Lower leg skin (tissue), 4 donors: ENCODE data around the gene GRM7. TPM values are rescaled to one million over a fixed set of nuclear protein-coding genes. Genes with fewer than 3 reads are reported as not detected.

ENCODE experiments used
- DNase-seq, 2 donors: peaks; one replicate each; pipeline ENCODE4 v3.0.0-alpha.2; 2019; ENCODE audit warnings: low spot score in 2 of 2
- H3K4me3 ChIP-seq: fragments of 200-600 bp; sonication (generic); 2 replicates; pipeline ENCODE4 v1.5.1; 2017; ENCODE audit warnings: mild to moderate bottlenecking, low read depth; ENCODE audit not compliant: poor library complexity, severe bottlenecking
- CTCF ChIP-seq, 3 donors: fragments of 450-650 bp; IDR thresholded peaks; one replicate each; pipeline ENCODE4 v1.5.1; 2016; ENCODE audit warnings: antibody characterized with exemption in 3 of 3, mild to moderate bottlenecking in 3 of 3, moderate library complexity in 2 of 3
- POLR2A ChIP-seq, 2 donors: fragments of 450-650 bp; IDR thresholded peaks; one replicate each; pipeline ENCODE4 v1.6.1; 2016 to 2017; ENCODE audit warnings: antibody characterized with exemption in 2 of 2, mild to moderate bottlenecking in 1 of 2, moderate library complexity in 1 of 2
- WGBS, 2 donors: methylation state at CpG; one replicate each; pipeline ENCODE4 v1.1.5; 2018; 5-methylcytosine and 5-hydroxymethylcytosine counted together
- intact Hi-C: fragments of 100-400 bp; cut with DNase I; formaldehyde crosslinking; loops from one replicate; pipeline ENCODE4 v1.15.0; 2023; ENCODE audit warnings: low total_unique reads
- total RNA-seq, 4 donors: library from RNA; depleted of rRNA; stranded (reverse); fragments of >200 nt; gene quantifications; one replicate each; pipeline ENCODE4 v1.1.0, GENCODE V29; 2016

GRM7 gene
- total RNA-seq, 4 donors from 2014 or later: 0.32 TPM; not detected in 3

GRCh38 chr3:7695049-7695448 is 834.1 kb downstream of the GRM7 start:
- H3K4me3 ChIP-seq: no peak overlapping the region
- WGBS, 2 donors: 61 to 73% methylated on average over 1 of the region's 1 CpG
- DNase-seq: no peak
- TF ChIP-seq POLR2A (IDR thresholded peaks at IDR 0.05): no peak
- no peak for TF ChIP-seq CTCF (IDR thresholded peaks at IDR 0.05)
- intact Hi-C loops: no loop called here

- intact Hi-C loops: no loop called here
Measured at GRCh38 chr3:7696320-7696719, 835.4 kb downstream of the GRM7 start.

GRCh38 chr3:7697548-7697947 is 836.6 kb downstream of the GRM7 start:
- H3K4me3 ChIP-seq: no peak overlapping the region
- TF ChIP-seq POLR2A (IDR thresholded peaks at IDR 0.05): no peak
- TF ChIP-seq CTCF (IDR thresholded peaks at IDR 0.05): no peak
- intact Hi-C loops: no loop called here
- DNase-seq: no peak
- WGBS, 2 donors: 70 to 73% methylated on average over 4 of the region's 4 CpGs

More at GRCh38 chr3:7696320-7696719, 835.4 kb downstream of the GRM7 start:
- H3K4me3 ChIP-seq: no peak overlapping the region
- no peak for TF ChIP-seq POLR2A (IDR thresholded peaks at IDR 0.05)
- no peak for TF ChIP-seq CTCF (IDR thresholded peaks at IDR 0.05)
- no peak for DNase-seq
- WGBS, 2 donors: 68 to 74% methylated on average over 2 of the region's 2 CpGs

GRCh38 chr3:7700539-7700938 is 839.6 kb downstream of the GRM7 start:
- H3K4me3 ChIP-seq: no peak overlapping the region
- DNase-seq: no peak
- intact Hi-C loops: no loop called here
- WGBS, 2 donors: 42 to 43% methylated on average over 2 of the region's 2 CpGs
- TF ChIP-seq POLR2A (IDR thresholded peaks at IDR 0.05): no peak
- no peak for TF ChIP-seq CTCF (IDR thresholded peaks at IDR 0.05)

- WGBS, 2 donors: 72 to 73% methylated on average over 6 of the region's 6 CpGs
- TF ChIP-seq CTCF (IDR thresholded peaks at IDR 0.05) (no peak), POLR2A (IDR thresholded peaks at IDR 0.05) (no peak)
- DNase-seq: no peak
- H3K4me3 ChIP-seq: no peak overlapping the region
- intact Hi-C loops: no loop called here
Measured at GRCh38 chr3:7700977-7701376, 840.1 kb downstream of the GRM7 start.

- no peak overlapping the region for H3K4me3 ChIP-seq
- intact Hi-C loops: no loop called here
- 58 to 65% methylated on average over 3 of the region's 3 CpGs for WGBS, 2 donors
- DNase-seq: no peak
- TF ChIP-seq POLR2A (IDR thresholded peaks at IDR 0.05): no peak
- TF ChIP-seq CTCF (IDR thresholded peaks at IDR 0.05): no peak
Measured at GRCh38 chr3:7707187-7707586, 846.3 kb downstream of the GRM7 start.
